Stimulated activated memory B cell treated with anti-CD40 and anti-IgM and Interleukin-4, amounts not matched to agents 10 μg/mL and 1 μg/mL and 100 μg/mL, for 72 hours (primary cell): ENCODE results near the gene TNS3.

Source experiments
- ATAC-seq: fragments of 150-1000 bp; cut with Tn5 transposase; 2 replicates; pipeline ENCODE4 v1.10.0; 2021
- H3K27ac Mint-ChIP-seq: one replicate; pipeline ENCODE4 v1.8.0; 2022; ENCODE audit warnings: mild to moderate bottlenecking, mixed read lengths
- H3K27me3 Mint-ChIP-seq: one replicate; pipeline ENCODE4 v1.8.0; 2022; ENCODE audit warnings: mixed read lengths
- H3K36me3 Mint-ChIP-seq: one replicate; pipeline ENCODE4 v1.8.0; 2022; ENCODE audit warnings: mixed read lengths
- H3K4me1 Mint-ChIP-seq: one replicate; pipeline ENCODE4 v1.8.0; 2022; ENCODE audit warnings: mixed read lengths
- H3K4me3 Mint-ChIP-seq: one replicate; pipeline ENCODE4 v1.8.0; 2022; ENCODE audit warnings: mild to moderate bottlenecking, moderate library complexity, mixed read lengths
- H3K9me3 Mint-ChIP-seq: one replicate; pipeline ENCODE4 v1.8.0; 2022; ENCODE audit warnings: mixed read lengths

The TNS3 gene

DNA sequence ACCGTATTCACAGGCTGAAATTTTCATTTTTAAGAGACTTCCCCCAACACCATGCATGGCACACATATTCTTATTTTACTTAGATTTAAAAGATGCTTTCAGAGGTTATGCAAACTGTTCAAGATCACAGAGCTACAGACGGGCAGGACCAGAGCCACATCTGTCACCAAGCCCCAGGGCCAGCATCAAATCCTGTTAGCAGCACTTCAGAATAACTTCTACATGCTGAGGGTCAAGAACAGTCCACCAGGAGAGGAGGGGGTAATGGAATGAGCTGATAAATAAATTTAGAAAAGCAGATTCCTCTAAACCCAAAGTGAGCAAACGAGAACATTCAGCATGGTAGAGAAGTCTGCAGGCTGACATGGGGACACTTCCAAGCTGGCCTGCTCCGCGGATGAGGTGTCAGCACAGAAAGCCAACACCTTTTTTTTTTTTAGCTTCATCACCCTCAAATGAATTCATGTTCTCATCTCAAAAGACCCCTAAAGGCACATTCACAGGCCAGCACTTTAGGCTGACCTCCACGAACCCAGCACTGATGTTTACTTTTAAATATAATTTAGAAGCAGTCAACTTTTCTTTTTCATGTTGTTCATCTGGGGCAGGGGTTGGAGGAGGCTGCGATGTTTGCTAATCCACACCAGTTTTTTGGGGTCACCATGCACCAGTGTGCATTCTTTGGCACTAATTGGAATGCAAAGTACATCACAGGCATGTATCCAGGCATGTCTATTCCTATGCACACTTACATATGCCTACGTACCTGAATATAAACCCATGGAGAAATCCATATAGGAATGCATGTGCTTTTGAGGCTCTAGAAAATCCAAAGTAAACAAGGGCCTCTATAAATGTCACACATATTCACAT lies 249.0 kb downstream of the TNS3 start:
- no peak for ATAC-seq
- Mint-ChIP-seq H3K4me3 (no peak overlapping the region), H3K27ac (no peak overlapping the region), H3K4me1 (peaks cover 14% of the 10 kb centered on the region), H3K36me3 (peaks cover 52% of the 10 kb centered on the region), H3K27me3 (no peaks in the 10 kb centered on the region), H3K9me3 (no peaks in the 10 kb centered on the region)

DNA sequence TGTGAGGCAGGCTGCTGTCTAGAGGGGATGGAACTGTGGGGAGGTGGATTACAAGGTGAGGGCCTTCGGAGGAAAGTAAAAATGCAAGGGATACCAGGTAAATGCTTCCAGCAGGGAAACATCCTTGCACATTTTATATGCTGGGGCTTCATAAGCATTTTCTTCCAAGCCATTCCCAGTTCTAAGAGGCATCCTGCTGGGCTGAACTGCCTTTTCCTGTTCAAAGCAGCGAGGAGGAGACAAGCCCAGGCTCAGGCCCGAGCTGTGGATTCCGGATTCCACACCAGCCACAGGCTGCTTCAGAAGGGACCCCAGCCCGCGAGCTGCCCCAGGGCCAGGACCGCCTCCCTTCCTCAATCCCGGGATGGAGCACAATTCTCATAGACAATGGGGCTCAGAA lies 249.7 kb downstream of the TNS3 start:
- ATAC-seq, result no peak
- Mint-ChIP-seq H3K9me3 (no peaks in the 10 kb centered on the region), H3K4me1 (peaks cover 9% of the 10 kb centered on the region), H3K27ac (no peak overlapping the region), H3K36me3 (peaks cover 46% of the 10 kb centered on the region), H3K4me3 (no peak overlapping the region), H3K27me3 (no peaks in the 10 kb centered on the region)

DNA sequence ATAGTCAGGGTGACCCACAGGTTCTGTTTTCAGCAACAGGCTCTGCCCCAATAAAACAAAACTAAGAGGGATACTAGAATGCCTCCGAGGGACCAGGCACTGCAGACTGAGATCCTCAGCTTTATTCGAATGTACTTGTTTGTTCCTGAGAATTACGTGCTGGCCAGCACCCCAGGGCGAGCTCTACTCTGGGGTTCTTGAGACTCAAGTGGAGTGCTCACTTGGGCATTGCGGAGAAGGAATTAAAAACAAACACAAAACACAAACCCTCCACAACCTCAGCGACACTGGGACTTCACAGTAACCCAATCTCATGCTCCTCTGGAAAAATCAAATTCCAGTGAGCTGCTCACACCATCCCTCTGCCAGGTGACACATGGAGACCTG lies 250.7 kb downstream of the TNS3 start:
- Mint-ChIP-seq H3K4me1 (peaks cover 9% of the 10 kb centered on the region), H3K9me3 (no peaks in the 10 kb centered on the region), H3K27ac (no peak overlapping the region), H3K36me3 (peaks cover 38% of the 10 kb centered on the region), H3K4me3 (no peak overlapping the region), H3K27me3 (no peaks in the 10 kb centered on the region)
- no peak for ATAC-seq

DNA sequence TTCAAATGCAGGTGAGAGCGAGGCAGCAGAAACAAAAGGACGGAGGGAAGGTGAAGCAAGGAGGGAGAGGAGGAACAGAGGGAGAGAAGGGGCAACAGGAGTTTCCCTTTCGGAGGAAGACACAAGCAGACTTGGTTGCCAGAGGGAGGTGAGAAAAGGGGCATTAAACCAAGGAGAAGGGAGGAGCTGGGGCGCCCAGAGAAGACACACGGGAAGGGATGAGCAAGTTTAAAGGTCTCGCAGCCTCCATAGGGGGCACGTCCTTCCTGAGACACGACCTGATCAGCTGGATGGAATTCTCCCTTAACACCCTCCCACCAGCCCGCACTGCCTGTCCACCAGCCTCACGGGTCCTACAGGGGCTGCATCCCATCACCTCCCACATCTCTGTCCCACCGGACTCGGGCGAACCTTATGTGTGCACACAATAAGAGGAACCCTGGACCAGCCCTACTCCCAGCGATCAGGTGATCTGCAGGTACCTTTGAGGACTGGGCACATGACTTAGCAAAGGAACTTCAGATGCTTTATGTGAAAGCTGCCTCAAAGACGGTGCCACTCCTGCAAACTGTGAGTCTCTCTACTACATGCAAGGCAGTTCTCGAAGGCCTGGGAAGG lies 251.2 kb downstream of the TNS3 start:
- no peak for ATAC-seq
- Mint-ChIP-seq H3K27ac (peak overlapping the region; percentile 11), H3K27me3 (no peaks in the 10 kb centered on the region), H3K4me3 (no peak overlapping the region), H3K36me3 (peaks cover 33% of the 10 kb centered on the region), H3K4me1 (peaks cover 9% of the 10 kb centered on the region), H3K9me3 (no peaks in the 10 kb centered on the region)

DNA sequence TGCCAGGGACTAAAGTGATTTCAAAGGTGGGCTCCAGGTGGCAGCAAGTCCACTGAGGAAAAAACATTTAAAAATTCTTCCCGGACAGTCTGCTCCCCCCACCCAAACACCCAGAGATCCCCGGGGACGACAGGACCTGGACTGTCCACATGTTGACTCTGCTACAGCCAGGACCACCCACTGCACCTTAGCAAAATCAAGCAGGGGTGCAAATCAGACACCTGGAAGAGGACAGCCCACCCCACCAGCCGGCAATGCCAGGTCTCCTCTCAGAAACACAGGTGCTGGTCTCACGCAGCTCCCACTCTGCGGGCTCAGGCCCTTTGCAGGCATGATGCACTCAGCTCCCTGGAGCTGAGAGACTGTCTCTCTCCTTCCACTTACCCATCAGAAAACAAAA lies 251.9 kb downstream of the TNS3 start:
- Mint-ChIP-seq H3K4me1 (peaks cover 9% of the 10 kb centered on the region), H3K27ac (peak overlapping the region; percentile 11), H3K36me3 (peaks cover 30% of the 10 kb centered on the region), H3K9me3 (no peaks in the 10 kb centered on the region), H3K27me3 (no peaks in the 10 kb centered on the region), H3K4me3 (no peak overlapping the region)
- no peak for ATAC-seq

DNA sequence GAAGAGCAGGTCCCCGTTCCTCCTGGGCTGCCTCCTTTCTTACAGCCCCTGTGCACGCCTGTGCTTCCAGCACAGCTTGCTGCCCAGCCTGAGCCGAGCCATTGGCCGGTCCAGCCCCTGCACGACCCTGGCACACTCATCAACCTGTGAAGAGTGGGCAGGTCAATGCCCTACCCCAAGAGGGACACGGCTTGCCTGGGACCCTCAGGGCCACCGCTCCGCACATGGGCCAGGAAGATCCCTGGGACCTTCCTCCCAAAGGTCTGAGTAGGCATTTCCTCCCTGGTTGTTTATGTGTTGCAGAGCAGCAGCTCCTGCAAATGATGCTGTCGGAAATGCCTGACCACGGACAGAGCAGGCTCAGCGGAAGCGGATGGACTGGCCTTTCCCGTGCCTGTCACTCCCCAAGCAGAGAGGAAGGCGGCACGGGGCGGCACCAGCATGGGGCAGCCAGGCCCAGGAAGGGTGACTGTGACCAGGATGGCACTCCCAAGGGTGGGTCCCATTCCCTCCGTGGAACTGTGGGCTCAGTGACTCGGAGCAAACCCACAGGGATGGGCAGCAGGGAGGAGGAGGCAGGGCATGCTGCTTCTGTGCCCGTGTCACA lies 252.5 kb downstream of the TNS3 start:
- Mint-ChIP-seq H3K27ac (peak overlapping the region; percentile 63), H3K36me3 (peaks cover 30% of the 10 kb centered on the region), H3K9me3 (no peaks in the 10 kb centered on the region), H3K4me3 (no peak overlapping the region), H3K4me1 (peaks cover 9% of the 10 kb centered on the region), H3K27me3 (no peaks in the 10 kb centered on the region)
- ATAC-seq, result no peak

DNA sequence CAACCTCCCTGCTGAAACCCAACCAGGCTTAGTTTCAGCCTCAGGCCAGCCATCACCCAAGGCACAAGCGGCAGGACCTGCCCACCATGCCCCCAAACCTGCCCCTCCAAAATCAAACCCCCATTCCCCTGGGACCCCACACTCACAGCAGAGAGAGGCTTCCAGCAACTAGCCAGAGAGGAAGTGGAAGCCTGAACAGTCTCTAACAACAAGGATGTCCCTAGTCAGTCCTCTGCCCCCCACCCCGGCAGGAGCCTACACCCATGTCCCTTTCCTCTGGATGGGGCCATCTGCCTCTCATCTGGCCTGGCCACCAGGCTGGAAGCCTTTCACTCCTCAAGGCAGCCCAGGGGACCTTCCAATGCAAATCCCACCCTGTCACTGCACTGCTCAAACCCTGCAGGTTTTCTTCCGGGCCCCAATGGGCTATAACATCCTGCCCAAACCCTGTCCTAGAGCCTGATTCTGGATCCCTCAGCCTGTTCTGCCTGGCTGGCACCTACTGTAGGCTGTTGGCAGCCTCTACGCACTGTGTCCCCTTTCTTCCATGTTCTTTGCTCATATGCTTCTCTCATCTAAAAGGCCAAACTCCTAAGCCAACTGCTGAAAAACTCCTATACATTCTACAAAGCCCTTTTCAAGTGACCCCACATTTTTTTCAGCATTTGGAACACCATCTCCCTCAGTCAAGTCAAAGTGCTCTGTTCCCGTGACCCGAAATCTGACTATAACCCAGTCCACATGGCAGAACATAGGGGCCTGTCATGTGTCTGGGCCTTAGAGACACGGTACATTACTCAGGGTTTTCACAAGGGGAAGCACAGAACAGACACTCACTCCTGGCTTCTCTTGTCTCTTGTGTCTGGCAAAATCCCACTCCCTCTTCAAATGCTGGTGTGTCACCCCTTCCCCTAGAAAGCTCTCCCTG lies 253.3 kb downstream of the TNS3 start:
- ATAC-seq, result no peak
- H3K27ac Mint-ChIP-seq, result peak overlapping the region; percentile 63
- H3K27me3 Mint-ChIP-seq, result no peaks in the 10 kb centered on the region
- H3K9me3 Mint-ChIP-seq, result no peaks in the 10 kb centered on the region
- peaks cover 31% of the 10 kb centered on the region for H3K36me3 Mint-ChIP-seq
- no peak overlapping the region for H3K4me3 Mint-ChIP-seq
- peaks cover 9% of the 10 kb centered on the region for H3K4me1 Mint-ChIP-seq

DNA sequence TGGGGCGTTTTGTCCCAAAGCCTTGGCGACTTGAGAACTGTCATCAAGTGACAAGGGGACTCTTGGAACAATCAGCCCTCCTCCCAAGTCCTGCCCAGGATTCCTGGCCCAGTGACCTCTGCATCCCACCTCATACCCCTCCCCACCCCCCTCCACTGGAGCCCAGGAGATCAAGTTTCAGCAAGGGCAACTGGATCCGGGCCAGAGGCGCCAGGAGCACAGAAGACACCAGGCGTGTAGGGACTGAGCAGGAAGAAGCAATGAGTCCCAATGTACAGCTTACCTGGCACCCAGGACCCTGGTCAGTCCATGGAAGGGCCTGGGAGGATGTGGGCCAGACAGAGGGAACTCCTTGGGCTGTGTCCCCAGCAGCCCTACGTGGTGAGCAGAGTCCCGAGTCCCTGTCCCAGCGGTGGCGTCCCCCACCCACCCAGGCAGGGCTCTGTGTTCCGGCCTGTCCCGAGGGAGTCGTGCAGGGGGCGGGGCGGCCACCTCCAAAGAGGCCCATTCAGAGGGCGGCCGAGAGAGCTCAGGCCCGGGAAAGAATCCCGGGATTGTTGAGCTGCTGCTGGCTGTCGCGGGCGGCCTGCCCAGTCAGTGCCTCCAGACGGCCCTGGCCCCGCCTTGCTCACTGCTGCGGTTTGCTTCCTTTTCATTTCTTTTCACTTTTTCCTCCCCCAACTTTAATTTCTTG lies 254.1 kb downstream of the TNS3 start:
- H3K27ac Mint-ChIP-seq, result peak overlapping the region; percentile 63
- no peaks in the 10 kb centered on the region for H3K27me3 Mint-ChIP-seq
- peaks cover 9% of the 10 kb centered on the region for H3K4me1 Mint-ChIP-seq
- H3K36me3 Mint-ChIP-seq, result peaks cover 39% of the 10 kb centered on the region
- no peak overlapping the region for H3K4me3 Mint-ChIP-seq
- ATAC-seq, result no peak
- no peaks in the 10 kb centered on the region for H3K9me3 Mint-ChIP-seq

DNA sequence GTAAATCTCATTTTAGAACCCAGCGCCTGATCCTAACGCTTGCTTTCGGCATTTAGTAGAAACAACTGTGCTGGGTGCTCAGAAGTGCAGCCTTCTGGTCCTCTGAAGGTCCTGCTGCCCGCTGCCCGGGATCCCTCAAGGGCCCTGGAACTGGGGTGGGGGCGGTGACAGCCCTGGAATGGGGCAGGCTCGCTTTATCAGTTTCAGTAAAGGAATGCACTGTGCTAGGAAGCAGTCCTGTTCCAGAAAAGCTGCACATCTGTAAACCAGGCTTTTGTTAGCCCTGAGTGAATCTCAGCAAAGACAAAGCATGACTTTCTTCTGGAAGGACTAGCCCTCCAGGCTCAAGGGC lies 254.6 kb downstream of the TNS3 start:
- Mint-ChIP-seq H3K4me3 (no peak overlapping the region), H3K36me3 (peaks cover 45% of the 10 kb centered on the region), H3K4me1 (peaks cover 9% of the 10 kb centered on the region), H3K27ac (no peak overlapping the region), H3K9me3 (no peaks in the 10 kb centered on the region), H3K27me3 (no peaks in the 10 kb centered on the region)
- ATAC-seq, result no peak

DNA sequence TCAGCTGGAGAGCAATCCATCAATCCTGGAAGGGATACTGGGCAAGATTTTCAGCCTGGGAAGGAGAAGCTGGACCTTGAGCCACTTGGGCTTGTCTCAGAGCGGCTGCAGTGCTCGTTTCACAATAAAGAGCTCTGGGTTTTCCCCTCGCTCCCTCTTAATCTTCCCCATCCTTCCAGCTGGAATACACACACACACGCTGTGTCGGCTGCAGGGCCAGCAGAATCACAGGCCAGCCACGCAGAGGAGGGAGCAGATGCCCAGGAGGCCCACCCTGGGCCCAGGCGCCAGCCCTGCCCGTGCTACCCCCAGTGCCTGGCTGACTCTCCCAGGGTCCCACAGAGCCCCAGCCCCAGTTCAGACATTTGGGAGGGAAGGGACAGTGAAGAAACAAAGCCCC lies 255.1 kb downstream of the TNS3 start:
- no peaks in the 10 kb centered on the region for H3K9me3 Mint-ChIP-seq
- H3K36me3 Mint-ChIP-seq, result peaks cover 48% of the 10 kb centered on the region
- no peak overlapping the region for H3K27ac Mint-ChIP-seq
- no peak overlapping the region for H3K4me3 Mint-ChIP-seq
- H3K27me3 Mint-ChIP-seq, result no peaks in the 10 kb centered on the region
- H3K4me1 Mint-ChIP-seq, result peaks cover 9% of the 10 kb centered on the region
- ATAC-seq, result no peak

DNA sequence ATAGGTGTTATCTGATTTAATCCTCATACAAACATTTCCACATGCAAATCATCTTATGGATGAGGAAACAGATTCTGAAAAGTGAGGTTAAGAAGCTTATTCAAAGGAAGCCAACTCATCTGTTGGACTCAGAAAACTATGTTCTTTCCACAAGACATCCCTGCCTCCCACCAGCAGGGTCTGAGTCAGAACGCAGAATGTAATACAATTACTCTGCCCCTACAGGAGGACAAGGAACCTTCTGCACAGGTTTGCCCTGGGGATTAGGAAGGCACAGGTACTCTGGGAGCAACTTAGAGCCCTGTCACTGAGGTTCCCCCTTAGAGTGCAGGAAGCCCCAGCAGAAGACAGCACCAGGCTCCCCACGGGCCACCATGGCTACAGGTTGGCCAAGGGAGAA lies 255.7 kb downstream of the TNS3 start:
- no peak overlapping the region for H3K27ac Mint-ChIP-seq
- peaks cover 9% of the 10 kb centered on the region for H3K4me1 Mint-ChIP-seq
- H3K36me3 Mint-ChIP-seq, result peaks cover 54% of the 10 kb centered on the region
- no peaks in the 10 kb centered on the region for H3K27me3 Mint-ChIP-seq
- H3K4me3 Mint-ChIP-seq, result no peak overlapping the region
- no peaks in the 10 kb centered on the region for H3K9me3 Mint-ChIP-seq
- no peak for ATAC-seq

DNA sequence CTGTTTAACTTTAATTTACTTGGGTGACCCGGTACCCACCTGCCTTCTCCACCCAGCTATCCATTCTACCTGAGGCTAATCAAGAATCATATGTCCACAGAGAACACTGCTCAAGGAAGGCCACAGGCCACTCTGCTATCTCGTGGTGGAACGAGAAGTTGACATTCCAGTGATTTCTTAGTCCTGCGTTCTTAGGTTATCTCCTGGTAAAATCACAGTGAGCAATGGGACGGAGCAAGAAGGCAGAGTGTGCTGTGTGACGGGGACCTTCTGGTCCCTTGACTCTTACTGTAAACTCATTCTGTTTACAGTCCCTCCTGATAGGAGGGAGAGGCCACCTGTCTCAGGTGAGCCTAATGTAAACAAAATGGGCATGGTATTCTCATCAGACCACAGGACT lies 256.6 kb downstream of the TNS3 start:
- H3K27ac Mint-ChIP-seq, result no peak overlapping the region
- peaks cover 9% of the 10 kb centered on the region for H3K4me1 Mint-ChIP-seq
- H3K36me3 Mint-ChIP-seq, result peaks cover 56% of the 10 kb centered on the region
- no peaks in the 10 kb centered on the region for H3K27me3 Mint-ChIP-seq
- ATAC-seq, result no peak
- no peaks in the 10 kb centered on the region for H3K9me3 Mint-ChIP-seq
- H3K4me3 Mint-ChIP-seq, result no peak overlapping the region

DNA sequence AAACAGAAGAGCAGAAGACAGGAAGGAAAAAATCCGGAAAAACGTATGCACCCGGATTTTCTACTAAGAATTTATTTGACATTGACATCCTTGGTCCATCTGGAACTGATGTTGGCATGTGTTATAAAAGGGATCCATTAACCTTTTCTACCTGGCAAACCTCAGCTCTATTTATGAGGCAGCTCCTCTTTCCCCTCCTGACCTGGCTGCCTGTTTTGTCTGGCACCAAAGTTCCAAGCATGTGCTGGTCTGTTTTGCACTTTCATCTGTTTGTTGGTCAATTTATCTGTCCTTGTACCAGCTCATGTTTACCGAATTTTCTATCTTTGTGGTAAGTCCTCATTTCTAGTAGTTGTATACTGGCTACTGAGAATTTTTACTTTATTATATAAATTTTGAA lies 258.0 kb downstream of the TNS3 start:
- Mint-ChIP-seq H3K9me3 (no peaks in the 10 kb centered on the region), H3K36me3 (peaks cover 50% of the 10 kb centered on the region), H3K4me1 (peaks cover 9% of the 10 kb centered on the region), H3K27me3 (no peaks in the 10 kb centered on the region), H3K4me3 (no peak overlapping the region), H3K27ac (no peak overlapping the region)
- ATAC-seq, result no peak

DNA sequence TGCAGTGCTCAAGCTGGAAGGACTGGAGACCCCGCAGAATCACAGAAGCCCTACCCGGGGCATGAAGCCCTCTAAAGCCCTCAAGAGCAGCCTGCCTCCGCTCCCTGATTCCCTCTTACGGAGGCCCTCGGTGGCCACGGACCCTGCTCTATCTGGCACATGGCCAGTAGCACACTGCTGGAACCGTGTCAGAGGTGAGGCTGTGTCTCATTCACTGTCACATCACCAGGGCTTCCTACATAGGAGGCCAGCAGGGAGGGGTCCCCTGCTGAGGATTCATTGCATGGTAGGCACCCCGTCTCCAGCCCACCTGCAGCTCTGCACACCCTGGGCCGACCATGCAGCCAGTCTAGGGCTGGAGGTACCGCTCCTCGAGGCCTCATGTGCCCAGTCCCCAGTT lies 259.2 kb downstream of the TNS3 start:
- Mint-ChIP-seq H3K9me3 (no peaks in the 10 kb centered on the region), H3K27me3 (no peaks in the 10 kb centered on the region), H3K36me3 (peaks cover 52% of the 10 kb centered on the region), H3K4me3 (no peak overlapping the region), H3K27ac (no peak overlapping the region), H3K4me1 (no peaks in the 10 kb centered on the region)
- ATAC-seq, result no peak

DNA sequence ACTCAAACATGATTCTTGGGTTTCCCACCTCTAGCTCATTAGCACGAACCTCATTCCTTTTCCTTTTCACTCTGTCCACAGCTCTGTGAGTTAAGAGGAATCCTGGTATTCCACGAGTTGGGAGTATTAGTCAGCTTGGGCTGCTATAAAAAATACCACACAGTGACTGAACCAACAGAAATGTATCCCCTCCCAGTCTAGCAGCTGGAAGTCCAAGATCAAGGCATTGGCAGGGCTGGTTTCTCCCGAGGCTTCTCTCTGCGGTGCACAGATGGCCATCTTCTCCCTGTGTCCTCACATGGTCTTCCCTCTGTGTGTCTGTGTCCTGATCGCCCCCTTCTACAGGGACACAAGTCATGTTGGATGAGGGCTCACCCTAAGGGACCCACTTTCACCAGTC lies 261.6 kb downstream of the TNS3 start:
- Mint-ChIP-seq H3K9me3 (no peaks in the 10 kb centered on the region), H3K4me1 (no peaks in the 10 kb centered on the region), H3K36me3 (peaks cover 62% of the 10 kb centered on the region), H3K4me3 (no peak overlapping the region), H3K27me3 (no peaks in the 10 kb centered on the region), H3K27ac (no peak overlapping the region)
- no peak for ATAC-seq
